ENCODE results near the gene CCDC198. TPM values are rescaled to one million over a fixed set of nuclear protein-coding genes. Genes with fewer than 3 reads are reported as not detected.
A peak's percentile ranks its signal among the peaks of the same experiment; 100 is the strongest.

The CCDC198 gene
- total RNA-seq, 1 donor from 2014 or later = 178 TPM

- no peaks in the 10 kb centered on the region for H3K36me3 Mint-ChIP-seq (ENCODE audit: insufficient read depth)
- no peaks in the 10 kb centered on the region for H3K27me3 Mint-ChIP-seq
- H3K27ac Mint-ChIP-seq = no peak overlapping the region
- TF ChIP-seq, protein P1, sequence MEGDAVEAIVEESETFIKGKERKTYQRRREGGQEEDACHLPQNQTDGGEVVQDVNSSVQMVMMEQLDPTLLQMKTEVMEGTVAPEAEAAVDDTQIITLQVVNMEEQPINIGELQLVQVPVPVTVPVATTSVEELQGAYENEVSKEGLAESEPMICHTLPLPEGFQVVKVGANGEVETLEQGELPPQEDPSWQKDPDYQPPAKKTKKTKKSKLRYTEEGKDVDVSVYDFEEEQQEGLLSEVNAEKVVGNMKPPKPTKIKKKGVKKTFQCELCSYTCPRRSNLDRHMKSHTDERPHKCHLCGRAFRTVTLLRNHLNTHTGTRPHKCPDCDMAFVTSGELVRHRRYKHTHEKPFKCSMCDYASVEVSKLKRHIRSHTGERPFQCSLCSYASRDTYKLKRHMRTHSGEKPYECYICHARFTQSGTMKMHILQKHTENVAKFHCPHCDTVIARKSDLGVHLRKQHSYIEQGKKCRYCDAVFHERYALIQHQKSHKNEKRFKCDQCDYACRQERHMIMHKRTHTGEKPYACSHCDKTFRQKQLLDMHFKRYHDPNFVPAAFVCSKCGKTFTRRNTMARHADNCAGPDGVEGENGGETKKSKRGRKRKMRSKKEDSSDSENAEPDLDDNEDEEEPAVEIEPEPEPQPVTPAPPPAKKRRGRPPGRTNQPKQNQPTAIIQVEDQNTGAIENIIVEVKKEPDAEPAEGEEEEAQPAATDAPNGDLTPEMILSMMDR (IDR thresholded peaks at IDR 0.05; ENCODE audit: unreplicated experiment) = no peak
- no peak overlapping the region for H3K4me3 Mint-ChIP-seq (ENCODE audit: low read depth)
- H3K9me3 Mint-ChIP-seq (ENCODE audit: low read depth) = no peaks in the 10 kb centered on the region
- H3K4me1 Mint-ChIP-seq (ENCODE audit: low read depth) = peaks cover 28% of the 10 kb centered on the region
- DNase-seq (ENCODE audit: low spot score, unreplicated experiment) = no peak
Measured at GRCh38 chr14:57498035-57498434, 4.4 kb upstream of the CCDC198 start.

DNA sequence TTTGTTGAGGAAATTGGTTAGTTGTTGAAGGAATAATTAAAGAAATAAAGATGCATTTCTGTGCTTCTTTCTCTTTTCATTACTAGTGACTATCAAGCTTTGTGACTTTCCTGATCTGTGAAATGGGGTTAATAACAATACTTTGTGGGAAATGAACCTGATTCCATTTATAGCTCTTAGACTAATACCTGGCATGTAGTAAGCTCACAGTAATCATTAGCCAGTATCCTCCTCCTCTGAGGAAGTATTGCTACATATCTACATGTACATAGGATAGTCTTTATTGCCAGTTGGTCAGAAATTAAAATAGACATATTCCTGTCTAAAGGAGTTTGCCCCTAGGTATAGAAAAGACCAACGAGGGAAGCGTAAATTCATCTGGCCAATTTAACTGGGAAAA, 1.8 kb upstream of the CCDC198 start:
- Mint-ChIP-seq H3K9me3 (ENCODE audit: low read depth) (no peaks in the 10 kb centered on the region), H3K4me1 (ENCODE audit: low read depth) (peaks cover 47% of the 10 kb centered on the region), H3K27ac (no peak overlapping the region), H3K36me3 (ENCODE audit: insufficient read depth) (peaks cover under 1% of the 10 kb centered on the region), H3K4me3 (ENCODE audit: low read depth) (no peak overlapping the region), H3K27me3 (no peaks in the 10 kb centered on the region)
- DNase-seq (ENCODE audit: low spot score, unreplicated experiment) = no peak
- TF ChIP-seq, protein P1 (IDR thresholded peaks at IDR 0.05; ENCODE audit: unreplicated experiment) = no peak

DNA sequence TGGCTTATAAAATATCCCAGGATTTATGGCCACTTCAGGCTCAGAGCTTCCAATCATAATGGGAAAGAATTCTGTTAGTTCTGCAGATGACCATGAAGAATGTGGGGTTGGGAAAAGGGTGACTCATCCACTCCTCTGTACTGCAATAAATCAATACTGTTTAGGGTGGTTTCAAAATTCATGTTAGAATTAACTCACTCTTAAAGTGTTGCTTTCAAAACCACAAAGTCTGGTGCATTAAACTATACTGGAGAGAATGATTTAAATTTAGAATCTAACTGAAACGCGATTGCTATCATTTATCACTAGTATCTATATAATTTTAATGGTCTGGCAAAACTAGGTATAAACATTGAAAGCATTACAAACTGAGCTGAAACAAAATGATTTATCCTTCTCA, 798 bp downstream of the CCDC198 start:
- TF ChIP-seq, protein P1 (IDR thresholded peaks at IDR 0.05; ENCODE audit: unreplicated experiment) = no peak
- H3K9me3 Mint-ChIP-seq (ENCODE audit: low read depth) = no peaks in the 10 kb centered on the region
- peaks cover 17% of the 10 kb centered on the region for H3K36me3 Mint-ChIP-seq (ENCODE audit: insufficient read depth)
- DNase-seq (ENCODE audit: low spot score, unreplicated experiment) = no peak
- H3K4me3 Mint-ChIP-seq (ENCODE audit: low read depth) = peak overlapping the region; percentile 82
- H3K4me1 Mint-ChIP-seq (ENCODE audit: low read depth) = peaks cover 50% of the 10 kb centered on the region
- H3K27ac Mint-ChIP-seq = peak overlapping the region; percentile 96
- no peaks in the 10 kb centered on the region for H3K27me3 Mint-ChIP-seq

DNA sequence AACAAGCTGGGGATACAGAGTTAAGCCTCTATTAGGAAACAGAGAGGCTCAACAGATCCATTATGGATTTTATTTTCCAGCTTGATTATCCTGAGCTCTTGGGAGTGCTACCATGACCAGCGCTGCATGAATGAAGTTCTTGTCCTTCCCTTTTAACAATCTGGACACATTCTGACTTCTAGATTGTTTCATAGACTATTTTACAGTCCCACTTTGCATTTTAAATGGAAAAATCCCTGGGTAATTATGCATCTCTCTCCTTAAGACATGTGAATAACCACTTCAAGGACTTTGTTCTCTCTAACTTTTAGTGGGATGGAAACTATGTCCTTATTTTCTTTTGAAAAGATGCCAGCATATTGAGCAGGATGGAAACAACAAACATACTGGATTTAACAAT, 2.0 kb downstream of the CCDC198 start:
- Mint-ChIP-seq H3K27ac (peak overlapping the region; percentile 92), H3K4me3 (ENCODE audit: low read depth) (peak overlapping the region; percentile 82), H3K36me3 (ENCODE audit: insufficient read depth) (peaks cover 17% of the 10 kb centered on the region), H3K9me3 (ENCODE audit: low read depth) (no peaks in the 10 kb centered on the region), H3K4me1 (ENCODE audit: low read depth) (peaks cover 43% of the 10 kb centered on the region), H3K27me3 (no peaks in the 10 kb centered on the region)
- TF ChIP-seq, protein P1 (IDR thresholded peaks at IDR 0.05; ENCODE audit: unreplicated experiment) = no peak
- DNase-seq (ENCODE audit: low spot score, unreplicated experiment) = no peak

- Mint-ChIP-seq H3K9me3 (ENCODE audit: low read depth) (no peaks in the 10 kb centered on the region), H3K27me3 (no peaks in the 10 kb centered on the region), H3K27ac (no peak overlapping the region), H3K36me3 (ENCODE audit: insufficient read depth) (peaks cover 17% of the 10 kb centered on the region), H3K4me1 (ENCODE audit: low read depth) (peaks cover 22% of the 10 kb centered on the region), H3K4me3 (ENCODE audit: low read depth) (no peak overlapping the region)
- TF ChIP-seq, protein P1 (IDR thresholded peaks at IDR 0.05; ENCODE audit: unreplicated experiment) = no peak
- DNase-seq (ENCODE audit: low spot score, unreplicated experiment) = no peak
Measured at GRCh38 chr14:57487771-57488170, 5.9 kb downstream of the CCDC198 start.

Measured in progenitor cell of endocrine pancreas (in vitro differentiated cells).